MCF 10A (cell line): ENCODE results near the gene QPRT. TPM values are rescaled to one million over a fixed set of nuclear protein-coding genes. Genes with fewer than 3 reads are reported as not detected.

ENCODE experiments used
- BruUV-seq: library from RNA; stranded (reverse); fragments of 400-500 nt; replicated peaks from 2 replicates; lab custom pipeline; 2021; lab: Mats Ljungman, UMichigan
- CTCF ChIA-PET: fragments of 300-600 bp; sonication (Branson Sonifier 250); formaldehyde crosslinking; extraction: SDS; loops from one replicate; lab custom pipeline; 2021; ENCODE audit warnings: antibody characterized with exemption, inconsistent platforms; lab: Yijun Ruan, JAX
- POLR2A ChIA-PET: fragments of 300-600, 350-650 bp; sonication (Branson Sonifier 250); formaldehyde crosslinking; extraction: SDS; loops from one replicate; lab custom pipeline; 2020; ENCODE audit warnings: antibody characterized with exemption, inconsistent platforms; lab: Yijun Ruan, JAX
- DNase-seq: peaks from one replicate; pipeline ENCODE4 v3.0.0-alpha.2; 2018; ENCODE audit not compliant: unreplicated experiment
- H3K27ac Mint-ChIP-seq: one replicate; pipeline ENCODE4 v1.8.0; 2022; ENCODE audit warnings: mild to moderate bottlenecking, low read depth, mixed read lengths; ENCODE audit not compliant: unreplicated experiment
- H3K27me3 Mint-ChIP-seq: one replicate; pipeline ENCODE4 v1.8.0; 2022; ENCODE audit warnings: mixed read lengths; ENCODE audit not compliant: insufficient read depth, unreplicated experiment
- H3K36me3 Mint-ChIP-seq: one replicate; pipeline ENCODE4 v1.8.0; 2022; ENCODE audit warnings: mild to moderate bottlenecking, moderate library complexity, mixed read lengths; ENCODE audit not compliant: insufficient read depth, unreplicated experiment
- H3K4me1 Mint-ChIP-seq: one replicate; pipeline ENCODE4 v1.8.0; 2022; ENCODE audit warnings: mixed read lengths; ENCODE audit not compliant: insufficient read depth, unreplicated experiment
- H3K4me3 Mint-ChIP-seq: one replicate; pipeline ENCODE4 v1.8.0; 2022; ENCODE audit warnings: mild to moderate bottlenecking, moderate library complexity, mixed read lengths; ENCODE audit not compliant: unreplicated experiment
- H3K9me3 Mint-ChIP-seq: one replicate; pipeline ENCODE4 v1.8.0; 2022; ENCODE audit warnings: mixed read lengths; ENCODE audit not compliant: unreplicated experiment
- CTCF ChIP-seq: fragments of 200-600 bp; IDR thresholded peaks from one replicate; pipeline ENCODE4 v1.8.0; 2022; ENCODE audit warnings: antibody characterized with exemption, mild to moderate bottlenecking; ENCODE audit not compliant: unreplicated experiment
- intact Hi-C: fragments of 100-400 bp; cut with micrococcal nuclease; formaldehyde crosslinking; loops from 2 replicates; pipeline ENCODE4 v1.14.1; 2022
- total RNA-seq: library from RNA; stranded (reverse); gene quantifications from 2 replicates; pipeline ENCODE4 v1.2.3, GENCODE V29; 2022

The QPRT gene
- total RNA-seq, 1 experiment from 2014 or later: not detected

GRCh38 chr16:29667755-29668154 is 11.2 kb upstream of the QPRT start:
- ChIA-PET CTCF (interaction anchor here (0.6 kb wide), 1 partner anchor 68 kb away, joined by 3 read pairs; no protein-coding TSS in a partner anchor), POLR2A (interaction anchor here (1.1 kb wide), 1 partner anchor 187 kb away, joined by 8 read pairs; no protein-coding TSS in a partner anchor)
- no peak overlapping the region for H3K27ac Mint-ChIP-seq
- no peak for TF ChIP-seq CTCF
- H3K4me3 Mint-ChIP-seq: no peak overlapping the region
- H3K9me3 Mint-ChIP-seq: no peaks in the 10 kb centered on the region
- no peaks in the 10 kb centered on the region for H3K4me1 Mint-ChIP-seq
- no peak for DNase-seq
- H3K36me3 Mint-ChIP-seq: peaks cover 6% of the 10 kb centered on the region
- BruUV-seq: no TSS peak
- peaks cover 11% of the 10 kb centered on the region for H3K27me3 Mint-ChIP-seq
- intact Hi-C loops: no loop called here

GRCh38 chr16:29668267-29668666 is 10.7 kb upstream of the QPRT start:
- no peak for DNase-seq
- ChIA-PET CTCF (interaction anchor here (0.6 kb wide), 1 partner anchor 68 kb away, joined by 3 read pairs; no protein-coding TSS in a partner anchor), POLR2A (no interaction called here)
- TF ChIP-seq CTCF: no peak
- Mint-ChIP-seq H3K4me3 (no peak overlapping the region), H3K27me3 (peaks cover 11% of the 10 kb centered on the region), H3K27ac (no peak overlapping the region), H3K4me1 (no peaks in the 10 kb centered on the region), H3K9me3 (no peaks in the 10 kb centered on the region), H3K36me3 (peaks cover 6% of the 10 kb centered on the region)
- BruUV-seq: no TSS peak
- intact Hi-C loops: no loop called here

GRCh38 chr16:29673501-29673900 is 5.5 kb upstream of the QPRT start:
- BruUV-seq: no TSS peak
- ChIA-PET POLR2A (interaction anchor here (0.7 kb wide), 1 partner anchor 32 kb away, joined by 3 read pairs; no protein-coding TSS in a partner anchor), CTCF (interaction anchor here (1.6 kb wide), 1 partner anchor 18 kb away, joined by 4 read pairs; no protein-coding TSS in a partner anchor)
- H3K4me3 Mint-ChIP-seq: no peak overlapping the region
- peaks cover 11% of the 10 kb centered on the region for H3K27me3 Mint-ChIP-seq
- H3K27ac Mint-ChIP-seq: no peak overlapping the region
- H3K4me1 Mint-ChIP-seq: no peaks in the 10 kb centered on the region
- no peak for TF ChIP-seq CTCF
- peaks cover 6% of the 10 kb centered on the region for H3K36me3 Mint-ChIP-seq
- no peak for DNase-seq
- intact Hi-C loops: no loop called here
- no peaks in the 10 kb centered on the region for H3K9me3 Mint-ChIP-seq

- Mint-ChIP-seq H3K36me3 (peaks cover 6% of the 10 kb centered on the region), H3K4me3 (no peak overlapping the region), H3K27ac (no peak overlapping the region), H3K27me3 (peaks cover 11% of the 10 kb centered on the region), H3K4me1 (peaks cover under 1% of the 10 kb centered on the region), H3K9me3 (no peaks in the 10 kb centered on the region)
- intact Hi-C loops: no loop called here
- ChIA-PET CTCF (interaction anchor here (1.6 kb wide), 1 partner anchor 17 kb away, joined by 4 read pairs; no protein-coding TSS in a partner anchor), POLR2A (no interaction called here)
- BruUV-seq: no TSS peak
- DNase-seq: no peak
- TF ChIP-seq CTCF: no peak
Measured at GRCh38 chr16:29674188-29674587, 4.8 kb upstream of the QPRT start.
